Endothelial cell of umbilical vein (primary cell): Measurements from ENCODE around the gene PRXL2B.

Experiments used
- CTCF ChIP-seq, 2 donors: IDR thresholded peaks; 1 replicate in 1 of 2; 2 replicates in 1 of 2; pipeline ENCODE4 v1.5.1; 2011; ENCODE audit warnings: low read length in 2 of 2, mild to moderate bottlenecking in 2 of 2, moderate library complexity in 2 of 2, control low read depth in 1 of 2, inconsistent platforms in 1 of 2, low read depth in 1 of 2; ENCODE audit not compliant: insufficient read depth in 1 of 2; ENCODE audit errors: extremely low read depth in 1 of 2
- EZH2 ChIP-seq: IDR thresholded peaks from 2 replicates; pipeline ENCODE4 v1.6.1; 2012; ENCODE audit warnings: borderline replicate concordance, low read depth, mild to moderate bottlenecking, moderate library complexity, low read length, inconsistent platforms; ENCODE audit not compliant: severe bottlenecking
- FOS ChIP-seq: IDR thresholded peaks from 2 replicates; pipeline ENCODE4 v1.6.1; 2011; ENCODE audit warnings: mild to moderate bottlenecking, low read length, moderate library complexity, borderline replicate concordance; ENCODE audit not compliant: insufficient read depth
- JUN ChIP-seq: IDR thresholded peaks from 2 replicates; pipeline ENCODE4 v1.6.1; 2011; ENCODE audit warnings: borderline replicate concordance, low read depth; ENCODE audit not compliant: insufficient read length, insufficient read depth
- MAX ChIP-seq: IDR thresholded peaks from 2 replicates; pipeline ENCODE4 v1.6.1; 2011; ENCODE audit not compliant: insufficient read depth, insufficient read length
- MYC ChIP-seq: IDR thresholded peaks from one replicate; pipeline ENCODE4 v1.6.1; 2011; ENCODE audit warnings: mild to moderate bottlenecking, low read depth, low read length
- POLR2A ChIP-seq: IDR thresholded peaks from 2 replicates; pipeline ENCODE4 v1.6.1; 2012; ENCODE audit warnings: low read depth, mild to moderate bottlenecking, control low read depth, low read length
- POLR2AphosphoS5 ChIP-seq: IDR thresholded peaks from 2 replicates; pipeline ENCODE4 v1.6.1; 2012; ENCODE audit warnings: low read depth, mild to moderate bottlenecking, control low read depth, low read length, moderate library complexity; ENCODE audit not compliant: insufficient read depth

GRCh38 chr1:2585318-2586092, 1.1 kb upstream of the PRXL2B start:
- TF ChIP-seq CTCF (IDR thresholded peaks at IDR 0.05; ENCODE audit: extremely low read depth in 1 of 2, insufficient read depth in 1 of 2, low read depth in 1 of 2, low read length in 2 of 2) (no peak), POLR2AphosphoS5 (peak; percentile 64), MAX (no peak), EZH2 (no peak), POLR2A (peak; percentile 60), JUN (no peak), MYC (no peak), FOS (no peak)
